ENCODE results near the gene FERMT3. TPM values are rescaled to one million over a fixed set of nuclear protein-coding genes. Genes with fewer than 3 reads are reported as not detected.

Gene FERMT3
- total RNA-seq, 1 donor from 2014 or later, result 8.4 TPM

DNA sequence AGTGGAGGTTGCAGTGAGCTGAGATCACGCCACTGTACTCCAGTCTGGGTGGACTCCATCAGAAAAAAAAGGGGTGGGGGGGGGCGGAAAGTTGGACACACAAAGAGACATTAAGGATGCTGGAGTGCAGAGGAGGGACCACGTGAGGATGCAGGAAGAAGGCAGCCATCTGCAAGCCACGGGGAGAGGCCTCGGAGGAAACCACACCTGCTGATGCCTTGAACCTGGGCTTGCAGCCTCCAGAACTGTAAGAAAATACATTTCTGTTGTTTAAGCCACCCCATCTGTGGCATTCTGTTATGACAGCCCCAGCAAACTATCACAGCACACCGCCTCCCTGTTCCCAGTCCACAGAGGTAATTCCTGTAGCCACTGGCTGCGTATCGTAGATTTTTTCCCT lies 29.8 kb upstream of the FERMT3 start:
- peaks cover 14% of the 10 kb centered on the region for H3K4me1 Mint-ChIP-seq

GRCh38 chr11:64178203-64178602 lies 28.3 kb upstream of the FERMT3 start:
- no peak overlapping the region for H3K4me3 Mint-ChIP-seq
- H3K9me3 Mint-ChIP-seq, result peaks cover 8% of the 10 kb centered on the region
- no peak for DNase-seq (ENCODE audit: low spot score in 2 of 2, unreplicated experiment in 2 of 2)
- H3K4me1 Mint-ChIP-seq, result peaks cover 19% of the 10 kb centered on the region
- H3K27me3 Mint-ChIP-seq (ENCODE audit: low read depth), result no peaks in the 10 kb centered on the region
- no peak overlapping the region for H3K27ac Mint-ChIP-seq
- TF ChIP-seq, protein P1, sequence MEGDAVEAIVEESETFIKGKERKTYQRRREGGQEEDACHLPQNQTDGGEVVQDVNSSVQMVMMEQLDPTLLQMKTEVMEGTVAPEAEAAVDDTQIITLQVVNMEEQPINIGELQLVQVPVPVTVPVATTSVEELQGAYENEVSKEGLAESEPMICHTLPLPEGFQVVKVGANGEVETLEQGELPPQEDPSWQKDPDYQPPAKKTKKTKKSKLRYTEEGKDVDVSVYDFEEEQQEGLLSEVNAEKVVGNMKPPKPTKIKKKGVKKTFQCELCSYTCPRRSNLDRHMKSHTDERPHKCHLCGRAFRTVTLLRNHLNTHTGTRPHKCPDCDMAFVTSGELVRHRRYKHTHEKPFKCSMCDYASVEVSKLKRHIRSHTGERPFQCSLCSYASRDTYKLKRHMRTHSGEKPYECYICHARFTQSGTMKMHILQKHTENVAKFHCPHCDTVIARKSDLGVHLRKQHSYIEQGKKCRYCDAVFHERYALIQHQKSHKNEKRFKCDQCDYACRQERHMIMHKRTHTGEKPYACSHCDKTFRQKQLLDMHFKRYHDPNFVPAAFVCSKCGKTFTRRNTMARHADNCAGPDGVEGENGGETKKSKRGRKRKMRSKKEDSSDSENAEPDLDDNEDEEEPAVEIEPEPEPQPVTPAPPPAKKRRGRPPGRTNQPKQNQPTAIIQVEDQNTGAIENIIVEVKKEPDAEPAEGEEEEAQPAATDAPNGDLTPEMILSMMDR (IDR thresholded peaks at IDR 0.05; ENCODE audit: unreplicated experiment), result no peak
- peaks cover 7% of the 10 kb centered on the region for H3K36me3 Mint-ChIP-seq

More for the DNA sequence above, 29.8 kb upstream of the FERMT3 start:
- TF ChIP-seq, protein P1 (IDR thresholded peaks at IDR 0.05; ENCODE audit: unreplicated experiment), result no peak
- Mint-ChIP-seq H3K36me3 (peaks cover 7% of the 10 kb centered on the region), H3K27me3 (ENCODE audit: low read depth) (no peaks in the 10 kb centered on the region), H3K9me3 (peaks cover 8% of the 10 kb centered on the region), H3K27ac (no peak overlapping the region), H3K4me3 (no peak overlapping the region)
- no peak for DNase-seq (ENCODE audit: low spot score in 2 of 2, unreplicated experiment in 2 of 2)

DNA sequence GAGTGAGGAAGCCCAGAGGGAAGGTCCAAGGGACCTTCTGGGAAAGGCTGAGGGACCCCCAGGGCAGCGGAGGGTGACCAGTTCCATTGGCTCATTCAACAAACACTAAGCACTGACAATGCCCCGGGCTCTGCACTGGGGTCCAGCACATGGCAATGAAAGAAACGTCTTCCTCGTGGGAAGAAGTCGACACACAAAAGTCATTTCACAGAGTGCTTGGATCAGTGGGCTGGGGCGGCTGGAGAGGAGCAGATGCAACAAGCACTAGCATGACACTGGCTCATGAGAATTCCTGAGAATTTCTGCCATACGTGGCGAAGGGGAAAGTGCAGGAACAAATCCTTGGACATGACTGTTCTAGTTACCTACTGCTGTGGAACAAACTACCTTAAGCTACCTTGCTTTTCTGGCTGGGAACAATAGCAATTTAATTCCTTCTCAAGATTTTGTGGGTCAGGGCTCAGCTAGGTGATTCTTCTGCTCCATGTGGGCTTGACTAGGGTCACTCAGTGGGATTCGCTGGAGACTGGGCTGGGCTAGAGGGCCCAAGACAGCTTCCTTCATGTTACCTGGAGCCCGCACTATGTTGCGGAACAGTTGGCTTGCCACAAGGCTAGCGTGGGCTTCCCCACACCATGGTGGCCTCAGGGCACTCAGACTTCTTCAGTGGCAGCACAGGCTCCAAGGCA lies 27.4 kb upstream of the FERMT3 start:
- peaks cover 22% of the 10 kb centered on the region for H3K4me1 Mint-ChIP-seq
- H3K36me3 Mint-ChIP-seq, result peaks cover 1% of the 10 kb centered on the region
- DNase-seq (ENCODE audit: low spot score in 2 of 2, unreplicated experiment in 2 of 2), result no peak
- no peaks in the 10 kb centered on the region for H3K27me3 Mint-ChIP-seq (ENCODE audit: low read depth)
- no peak overlapping the region for H3K4me3 Mint-ChIP-seq
- TF ChIP-seq, protein P1 (IDR thresholded peaks at IDR 0.05; ENCODE audit: unreplicated experiment), result no peak
- no peak overlapping the region for H3K27ac Mint-ChIP-seq
- peaks cover 2% of the 10 kb centered on the region for H3K9me3 Mint-ChIP-seq

- DNase-seq (ENCODE audit: low spot score in 2 of 2, unreplicated experiment in 2 of 2), result no peak
- no peaks in the 10 kb centered on the region for H3K36me3 Mint-ChIP-seq
- H3K4me1 Mint-ChIP-seq, result peaks cover 30% of the 10 kb centered on the region
- H3K4me3 Mint-ChIP-seq, result no peak overlapping the region
- peak overlapping the region; percentile 91 for H3K27ac Mint-ChIP-seq
- no peaks in the 10 kb centered on the region for H3K27me3 Mint-ChIP-seq (ENCODE audit: low read depth)
- no peaks in the 10 kb centered on the region for H3K9me3 Mint-ChIP-seq
- TF ChIP-seq, protein P1 (IDR thresholded peaks at IDR 0.05; ENCODE audit: unreplicated experiment), result no peak
Observed at GRCh38 chr11:64180891-64181290, 25.6 kb upstream of the FERMT3 start.

DNA sequence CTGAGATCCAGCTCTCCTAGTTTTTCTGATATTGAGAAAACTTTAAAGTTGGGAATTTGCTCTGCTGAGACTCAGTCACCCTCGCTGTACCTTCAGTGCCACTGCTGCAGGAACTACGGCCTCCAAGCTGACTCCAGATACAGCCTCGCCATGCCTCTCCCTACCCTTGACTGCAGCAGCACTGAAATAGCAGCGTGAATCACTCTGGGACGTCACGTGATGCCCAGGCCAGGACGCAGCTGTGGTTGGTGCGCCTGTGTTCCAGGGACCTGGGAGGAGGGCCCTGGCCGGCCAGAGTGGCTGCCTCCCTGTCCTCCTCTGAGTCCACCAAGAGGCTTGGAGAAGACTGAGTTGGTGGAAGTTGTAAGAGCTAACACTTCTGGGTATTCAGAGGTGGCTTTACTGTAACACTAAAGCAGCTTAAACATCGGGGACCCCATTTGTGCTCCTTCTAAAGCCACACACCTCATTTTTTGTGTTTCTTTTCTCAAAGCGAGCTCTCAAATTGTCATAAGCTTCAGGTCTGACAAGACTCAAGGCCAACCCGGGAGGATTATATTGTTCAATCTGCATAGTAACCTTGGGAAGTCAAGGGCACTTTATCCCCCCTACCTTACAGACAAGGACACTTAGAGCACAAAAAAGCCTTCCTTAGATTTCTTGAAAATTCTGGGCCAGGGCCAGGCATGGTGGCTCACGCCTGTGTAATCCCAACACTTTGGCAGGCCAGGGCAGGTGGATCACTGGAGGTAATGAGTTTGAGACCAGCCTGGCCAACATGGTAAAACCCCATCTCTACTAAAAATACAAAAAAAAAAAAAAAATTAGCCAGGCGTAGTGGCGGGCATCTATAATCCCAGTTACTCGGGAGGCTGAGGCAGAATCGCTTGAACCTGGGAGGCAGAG lies 24.8 kb upstream of the FERMT3 start:
- H3K4me3 Mint-ChIP-seq, result peak overlapping the region; percentile 41
- H3K36me3 Mint-ChIP-seq, result no peaks in the 10 kb centered on the region
- peak; percentile 55 to 71 for DNase-seq (ENCODE audit: low spot score in 2 of 2, unreplicated experiment in 2 of 2)
- H3K27me3 Mint-ChIP-seq (ENCODE audit: low read depth), result no peaks in the 10 kb centered on the region
- TF ChIP-seq, protein P1 (IDR thresholded peaks at IDR 0.05; ENCODE audit: unreplicated experiment), result no peak
- peak overlapping the region; percentile 91 for H3K27ac Mint-ChIP-seq
- H3K9me3 Mint-ChIP-seq, result no peaks in the 10 kb centered on the region
- peaks cover 30% of the 10 kb centered on the region for H3K4me1 Mint-ChIP-seq
